Endometrial microvascular endothelial cells (primary cell): ENCODE measurements around the gene ARHGEF7. TPM values are rescaled to one million over a fixed set of nuclear protein-coding genes. Genes with fewer than 3 reads are reported as not detected.

Source experiments
- in situ Hi-C: cut with HindIII; loops from 2 replicates; pipeline ENCODE4 v1.10.0; 2017; ENCODE audit warnings: low sequenced_read_pairs, low pct_unique_long_range_greater_than_20kb; ENCODE audit errors: inconsistent ontology term
- total RNA-seq: library from RNA; depleted of rRNA; stranded (reverse); fragments of >200 nt; gene quantifications from one replicate; pipeline ENCODE4 v1.2.3, GENCODE V29; 2015; ENCODE audit errors: inconsistent ontology term

ARHGEF7 gene
- total RNA-seq, 1 donor from 2014 or later, result 65.7 TPM

DNA sequence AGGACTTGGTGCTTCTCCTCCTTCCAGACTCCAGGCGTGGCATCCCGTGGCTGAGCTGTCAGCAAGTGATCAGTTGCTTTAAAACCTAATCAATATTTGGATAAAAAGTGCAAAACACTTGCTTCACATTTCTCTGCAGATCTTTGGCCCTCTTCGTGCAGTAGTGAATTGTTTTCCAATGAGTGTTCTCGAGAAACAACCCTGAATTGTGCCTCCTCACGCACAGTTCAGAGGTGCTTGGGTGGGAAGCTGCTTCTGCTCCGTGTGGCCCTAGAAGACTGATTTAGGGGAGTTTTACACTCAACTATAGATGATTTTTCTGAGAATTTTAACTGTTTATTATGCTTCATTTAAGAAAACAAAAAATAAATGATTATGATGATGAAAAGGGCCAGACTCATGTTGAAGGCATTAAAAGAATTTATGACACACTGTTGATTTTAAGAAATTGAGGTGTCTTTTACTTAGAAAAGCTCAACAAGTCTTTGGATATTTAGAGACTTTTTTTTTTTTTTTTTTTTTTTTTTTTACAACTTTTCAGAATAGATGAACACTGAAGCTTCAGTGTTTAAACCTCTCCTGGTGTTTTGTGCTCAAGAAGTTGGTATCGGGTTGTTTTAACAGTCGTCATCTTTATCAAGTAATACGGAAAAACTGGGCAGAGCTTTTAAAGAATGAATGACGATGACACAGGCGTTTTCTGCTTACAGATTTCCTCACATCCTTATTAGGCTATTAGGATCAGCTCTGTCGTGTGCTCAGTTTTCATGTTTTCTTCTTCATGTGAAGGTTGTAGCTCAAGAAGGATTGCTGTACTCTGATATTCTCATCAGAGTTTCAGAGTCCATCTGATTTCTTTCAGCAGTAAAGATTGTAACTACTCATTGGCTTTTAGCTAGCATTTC is 165.8 kb downstream of the ARHGEF7 start:
- in situ Hi-C loops, result no loop called here

DNA sequence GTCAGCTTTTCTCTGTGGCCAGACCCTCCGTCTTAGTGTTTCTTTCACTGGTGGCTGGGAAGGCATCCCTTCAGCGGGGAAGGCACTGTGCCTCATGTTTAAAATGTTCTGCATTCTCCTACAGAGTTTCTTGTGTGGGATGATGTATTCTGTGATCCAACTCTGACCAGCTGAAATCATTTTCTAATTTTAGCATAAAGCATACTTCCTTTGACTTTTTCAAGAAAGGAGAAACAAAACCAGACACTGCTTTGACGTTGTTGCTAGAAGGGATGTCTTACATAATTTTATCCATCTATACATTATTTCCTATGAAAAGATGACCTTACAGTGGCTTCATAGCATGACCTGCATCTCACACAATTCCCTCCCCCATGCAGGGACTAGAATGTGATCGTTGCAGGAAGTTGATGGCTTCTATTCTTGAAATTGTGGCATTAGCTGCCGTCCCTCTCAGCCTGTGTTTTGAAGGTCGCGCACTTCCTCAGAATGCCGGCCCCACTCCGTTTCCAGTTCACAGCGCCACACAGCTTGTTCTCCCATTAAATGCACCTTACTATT is 166.7 kb downstream of the ARHGEF7 start:
- in situ Hi-C loops, result no loop called here

DNA sequence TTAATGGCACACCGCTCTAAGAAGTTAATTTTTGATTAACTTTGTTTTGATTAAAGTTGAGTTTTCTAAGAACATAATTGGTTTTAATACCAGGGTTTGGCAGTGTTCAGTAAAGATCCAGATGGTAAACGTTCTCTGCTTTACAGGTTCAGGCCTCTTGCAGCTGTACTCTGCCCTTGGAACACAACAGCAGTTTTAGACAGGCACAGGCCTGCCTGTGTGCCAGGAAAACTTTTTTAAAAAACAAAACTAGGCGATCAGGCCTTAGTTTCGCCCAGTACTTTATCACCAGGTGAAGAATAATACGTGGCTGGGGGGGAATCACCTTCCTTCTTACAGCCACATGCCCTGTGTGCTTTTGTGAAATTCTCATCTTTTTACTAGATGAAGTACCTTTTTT is 167.3 kb downstream of the ARHGEF7 start:
- in situ Hi-C loops, result no loop called here

DNA sequence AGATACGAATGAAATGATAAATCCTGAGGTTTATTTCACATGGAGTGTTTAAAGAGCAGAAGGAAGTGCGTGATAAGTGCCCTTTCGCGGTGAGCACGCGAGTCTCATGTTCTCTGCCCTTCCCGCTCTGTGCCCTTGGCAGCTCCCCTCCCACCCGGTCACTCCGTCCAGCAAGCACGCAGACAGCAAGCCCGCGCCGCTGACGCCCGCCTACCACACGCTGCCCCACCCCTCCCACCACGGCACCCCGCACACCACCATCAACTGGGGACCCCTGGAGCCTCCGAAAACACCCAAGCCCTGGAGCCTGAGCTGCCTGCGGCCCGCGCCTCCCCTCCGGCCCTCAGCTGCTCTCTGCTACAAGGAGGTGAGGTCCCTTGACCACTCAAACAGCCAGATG is 167.9 kb downstream of the ARHGEF7 start:
- in situ Hi-C loops, result no loop called here

DNA sequence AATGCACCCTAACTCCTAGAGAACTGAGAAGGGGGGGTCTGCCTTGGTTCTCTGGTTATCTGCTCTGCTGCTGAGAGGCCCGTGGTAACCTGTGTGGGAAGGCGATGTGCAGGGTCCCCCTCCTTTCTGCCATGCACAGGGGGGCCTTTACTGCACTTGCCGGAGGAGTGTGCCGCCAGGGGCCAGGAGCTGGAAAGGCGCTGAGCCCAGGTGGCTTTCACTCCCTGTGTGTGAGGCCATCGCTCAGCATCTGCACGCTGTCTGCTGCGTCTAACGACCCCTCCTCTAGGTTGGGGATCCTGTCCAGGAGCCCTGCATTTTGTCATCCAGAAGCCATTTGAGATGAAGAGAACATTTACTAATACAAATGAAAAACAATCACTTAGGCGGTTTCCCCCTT is 168.3 kb downstream of the ARHGEF7 start:
- in situ Hi-C loops, result no loop called here

DNA sequence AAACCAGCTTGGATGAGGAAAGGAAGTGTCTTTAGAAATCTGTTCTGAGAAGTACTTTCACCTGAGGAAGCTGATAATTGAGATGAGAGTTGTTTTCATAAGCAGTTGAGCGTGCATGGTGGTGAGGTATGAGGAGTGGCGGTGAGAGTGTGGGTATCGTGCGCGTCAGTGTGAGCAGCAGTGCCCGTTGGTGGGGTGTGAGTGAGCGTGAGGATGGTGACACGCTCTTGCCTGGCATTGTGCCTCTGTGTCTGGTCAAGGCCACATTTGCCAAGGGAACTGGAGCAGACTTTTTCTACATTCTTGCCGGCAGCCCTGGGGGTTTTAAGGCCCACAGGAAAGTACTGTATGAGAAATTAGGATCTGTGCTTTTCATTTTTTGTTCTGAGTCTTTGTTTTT is 168.9 kb downstream of the ARHGEF7 start:
- in situ Hi-C loops, result no loop called here

DNA sequence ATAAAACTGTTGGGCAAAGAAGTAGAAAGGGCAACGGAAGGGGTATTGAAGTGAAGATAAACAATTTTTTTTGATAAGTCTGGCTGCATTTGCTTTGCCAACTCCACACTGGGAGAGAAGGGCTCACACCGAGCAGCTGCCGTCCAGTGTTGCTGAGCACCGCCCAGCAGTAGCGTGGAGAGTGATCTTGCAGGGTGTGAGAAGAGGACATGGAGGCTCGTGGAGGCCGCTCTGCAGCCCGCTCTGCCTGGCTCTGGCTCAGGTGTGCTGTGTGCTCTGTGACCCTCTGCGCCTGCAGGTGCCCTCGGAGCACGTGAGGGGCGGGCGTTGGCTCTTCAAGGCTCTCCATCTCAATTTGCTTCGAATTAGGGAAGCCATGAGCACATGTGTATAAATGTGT is 169.5 kb downstream of the ARHGEF7 start:
- in situ Hi-C loops, result no loop called here

DNA sequence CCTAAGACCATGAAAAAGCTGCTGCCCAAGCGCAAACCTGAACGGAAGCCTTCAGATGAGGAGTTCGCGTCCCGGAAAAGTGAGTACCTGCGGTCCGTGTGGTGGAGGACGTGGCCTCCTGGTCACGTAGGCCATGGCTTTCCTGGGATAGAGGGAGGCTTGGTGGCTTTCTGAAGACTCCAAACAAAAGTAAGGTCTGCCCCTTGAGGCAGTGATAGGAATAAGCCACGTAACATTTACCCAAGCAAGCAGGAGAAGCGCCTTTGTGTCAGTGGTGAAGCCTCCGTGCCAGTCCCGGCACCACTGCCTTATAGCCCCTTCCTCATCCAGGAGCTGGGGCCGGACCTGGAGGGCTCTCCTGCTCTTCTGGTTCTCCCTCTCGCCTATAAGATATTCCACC is 171.1 kb downstream of the ARHGEF7 start:
- in situ Hi-C loops, result no loop called here

DNA sequence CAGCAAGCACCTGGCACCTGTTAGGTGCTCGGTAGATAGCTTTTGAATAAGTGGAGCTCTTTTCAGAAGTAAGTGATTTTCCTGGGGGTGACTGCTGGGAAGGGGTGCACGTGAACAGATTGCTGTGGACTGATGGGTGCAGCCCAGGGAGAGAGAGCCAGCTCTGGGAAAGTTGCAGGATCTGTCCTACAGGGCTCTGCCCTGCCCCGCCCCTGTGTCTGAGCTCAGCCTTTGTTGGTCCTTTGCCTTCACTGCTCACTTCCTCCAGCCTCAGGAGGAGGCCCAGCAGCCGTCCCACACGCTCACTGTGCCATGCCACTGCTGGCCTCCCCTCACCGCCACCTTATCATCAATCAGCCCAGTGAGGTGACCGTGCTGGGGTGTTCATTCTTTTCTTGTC is 171.6 kb downstream of the ARHGEF7 start:
- in situ Hi-C loops, result no loop called here

DNA sequence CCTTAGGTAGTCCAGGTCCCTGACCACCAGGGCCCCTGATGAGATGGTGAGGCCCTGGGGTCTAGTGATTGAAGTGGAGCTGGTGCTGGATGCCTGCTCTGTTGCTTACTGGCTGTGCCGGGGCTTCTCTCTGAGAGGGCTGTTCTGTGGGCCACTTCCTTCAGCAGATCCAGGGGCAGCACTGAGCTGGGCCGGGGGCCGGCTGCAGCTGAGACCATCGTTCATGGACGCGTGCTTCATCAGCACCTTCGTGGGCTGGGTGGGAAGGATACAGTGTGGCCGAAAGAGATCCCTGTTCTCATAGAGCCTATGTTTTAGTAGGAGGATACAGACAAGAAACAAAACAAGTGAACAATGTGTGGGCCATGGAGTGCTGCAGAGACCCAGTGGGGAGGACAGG is 172.1 kb downstream of the ARHGEF7 start:
- in situ Hi-C loops, result no loop called here

DNA sequence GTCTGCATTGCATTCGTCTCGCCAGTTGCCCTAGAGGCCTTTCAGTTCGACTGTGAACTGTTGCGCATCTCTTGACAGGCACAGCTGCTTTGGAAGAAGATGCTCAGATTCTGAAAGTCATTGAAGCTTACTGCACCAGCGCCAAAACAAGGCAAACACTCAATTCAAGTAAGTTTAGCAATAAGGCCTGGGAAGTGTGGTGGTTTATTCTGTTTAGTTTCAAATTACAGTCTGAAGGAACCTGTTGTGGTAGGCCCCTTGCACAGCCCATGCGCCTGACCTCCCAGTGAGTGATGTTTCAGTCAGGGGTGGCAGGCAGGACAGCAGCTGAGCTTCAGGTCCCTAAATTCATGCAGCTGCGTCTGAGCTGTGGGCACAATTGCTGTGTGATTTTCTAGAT is 173.2 kb downstream of the ARHGEF7 start:
- in situ Hi-C loops, result no loop called here

DNA sequence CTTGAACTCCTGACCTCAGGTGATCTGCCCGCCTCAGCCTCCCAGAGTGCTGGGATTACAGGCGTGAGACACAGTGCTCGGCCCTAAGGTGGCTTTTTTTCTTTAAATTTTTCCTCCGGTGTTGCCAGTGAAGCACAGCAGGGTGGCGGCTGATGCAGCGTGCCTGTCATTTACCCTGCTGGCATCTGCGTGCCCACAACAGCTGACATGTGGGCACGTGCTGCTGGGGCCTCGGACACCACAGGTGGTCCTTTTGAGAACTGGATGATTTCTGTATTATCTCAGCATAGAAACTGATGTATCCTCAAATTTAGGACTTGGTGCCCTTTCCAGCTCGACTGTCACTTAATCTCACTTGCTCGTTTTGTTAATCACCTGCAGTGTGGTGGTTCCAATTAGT is 174.1 kb downstream of the ARHGEF7 start:
- in situ Hi-C loops, result no loop called here

DNA sequence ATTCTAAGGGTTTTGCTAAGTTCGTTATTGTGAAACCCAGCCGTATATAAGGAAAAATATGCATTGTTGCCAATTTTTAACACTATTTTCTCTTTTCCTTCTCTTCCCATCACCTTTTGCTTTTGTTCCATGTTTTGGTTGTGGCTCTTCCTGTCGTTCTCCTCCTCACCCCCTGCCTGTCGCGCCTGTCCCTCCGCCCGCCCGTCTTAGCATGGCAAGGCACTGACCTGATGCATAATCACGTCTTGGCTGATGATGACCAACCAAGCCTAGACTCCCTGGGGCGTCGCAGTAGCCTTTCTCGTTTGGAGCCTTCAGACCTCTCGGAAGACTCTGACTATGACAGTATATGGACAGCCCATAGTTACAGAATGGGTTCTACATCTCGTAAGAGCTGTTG is 176.8 kb downstream of the ARHGEF7 start:
- in situ Hi-C loops, result no loop called here

DNA sequence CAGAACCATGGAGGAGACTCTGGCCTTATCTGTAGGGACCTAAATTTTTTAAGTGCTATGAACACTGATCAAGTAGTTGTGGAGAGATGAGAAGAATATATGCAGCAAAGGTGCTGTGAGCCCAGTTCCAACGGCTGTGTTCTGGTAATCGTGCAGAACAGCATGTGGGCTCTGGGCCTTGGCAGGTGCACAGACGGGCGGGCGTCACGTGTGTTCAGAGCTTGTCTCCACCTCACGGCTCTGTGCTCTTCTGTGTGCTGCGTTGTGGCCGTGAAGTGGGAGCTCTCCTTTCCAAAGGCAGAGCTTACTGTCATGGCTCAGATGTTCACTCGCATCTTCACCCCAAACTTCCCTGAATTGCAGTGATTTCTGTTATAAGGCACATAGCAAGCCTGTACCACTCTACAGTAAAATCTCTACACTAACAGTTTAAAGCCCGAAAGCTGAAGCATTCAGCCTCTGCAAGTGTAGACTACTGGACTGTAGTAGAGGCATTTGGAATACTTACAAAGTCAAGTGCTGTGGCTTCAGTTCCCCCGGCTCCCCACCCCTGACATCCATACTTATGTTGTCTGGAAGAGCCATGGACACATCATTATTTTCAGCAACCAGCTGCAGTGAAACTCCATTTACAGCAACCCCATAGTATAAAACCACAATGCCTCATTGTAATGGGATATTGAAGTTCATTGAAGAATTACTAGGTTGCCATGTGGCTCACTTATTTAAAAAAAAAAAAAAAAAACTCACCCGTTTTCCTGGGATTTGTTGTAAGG is 177.8 kb downstream of the ARHGEF7 start:
- in situ Hi-C loops, result no loop called here

DNA sequence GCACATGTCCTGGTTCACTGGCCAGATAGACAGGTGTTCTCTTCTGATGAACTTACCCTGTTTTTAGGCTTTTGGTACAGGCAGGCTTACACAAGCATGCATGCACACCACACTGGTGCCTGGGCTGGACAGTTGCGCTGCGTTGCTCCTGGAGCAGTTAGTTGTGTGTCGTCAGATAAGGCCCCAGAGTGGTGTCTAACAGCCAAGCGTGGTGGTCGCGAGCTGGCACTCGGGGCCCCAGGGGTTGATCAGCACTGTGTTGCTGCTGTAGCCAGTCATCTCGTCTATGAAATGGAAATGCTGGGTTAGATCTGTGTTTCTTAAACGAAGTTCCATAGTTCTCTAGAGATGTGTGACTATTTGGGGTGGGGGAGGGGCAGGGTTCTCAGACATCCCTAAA is 180.8 kb downstream of the ARHGEF7 start:
- in situ Hi-C loops, result no loop called here

DNA sequence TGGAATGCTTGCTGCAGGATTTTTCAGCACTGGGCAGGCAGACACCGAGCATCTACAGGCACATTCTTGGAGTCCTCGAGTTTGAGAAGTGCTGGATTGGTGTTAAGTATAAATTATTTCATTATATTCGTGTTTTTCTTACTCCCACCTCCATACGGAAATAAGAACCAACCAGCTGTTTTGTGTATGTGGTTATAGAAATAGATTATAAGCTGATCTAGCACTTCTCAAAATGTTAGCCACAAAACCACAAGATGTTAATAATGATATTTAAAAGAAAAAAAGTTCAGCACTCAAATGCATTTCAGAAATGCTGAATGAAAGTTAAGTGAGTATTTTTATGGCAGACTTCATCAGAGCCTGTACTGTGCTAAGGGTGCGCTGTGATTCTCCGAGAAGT is 181.3 kb downstream of the ARHGEF7 start:
- in situ Hi-C loops, result no loop called here

DNA sequence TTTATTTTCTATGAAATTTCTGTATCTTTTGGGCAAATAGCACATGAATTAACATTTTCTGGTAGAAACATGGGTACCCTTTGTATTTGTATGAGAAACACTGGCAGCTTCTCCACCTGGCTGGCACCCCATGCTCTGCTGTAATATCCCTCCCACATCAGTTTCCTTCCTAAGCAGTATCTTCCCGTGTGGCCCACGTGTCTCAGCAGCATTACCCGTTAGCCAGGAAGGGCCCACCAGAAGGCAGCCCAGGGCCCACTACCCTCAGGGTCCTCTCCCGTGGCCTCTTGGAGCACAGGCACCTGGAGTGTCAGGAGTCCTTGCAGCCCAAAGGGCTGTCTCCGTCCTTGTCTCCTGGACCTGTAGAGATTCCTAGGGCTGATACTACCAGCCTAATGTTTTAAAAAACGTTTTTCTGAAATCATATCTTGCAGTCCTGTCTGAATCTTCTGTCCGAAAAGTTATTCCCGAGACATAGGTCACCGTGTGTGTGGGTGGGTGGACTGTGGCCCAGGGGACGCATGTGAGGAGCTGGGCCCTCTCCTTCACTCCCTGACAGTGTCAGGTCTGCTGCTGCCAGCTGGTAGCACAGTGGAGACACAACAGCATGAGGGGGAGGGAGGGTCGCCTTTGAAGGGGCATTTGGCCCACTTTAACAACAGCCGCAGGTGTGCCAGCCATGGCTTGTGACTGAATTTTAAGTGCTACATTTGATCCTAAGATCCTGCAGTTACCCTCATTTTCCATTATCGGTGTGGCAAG is 183.3 kb downstream of the ARHGEF7 start:
- in situ Hi-C loops, result no loop called here

DNA sequence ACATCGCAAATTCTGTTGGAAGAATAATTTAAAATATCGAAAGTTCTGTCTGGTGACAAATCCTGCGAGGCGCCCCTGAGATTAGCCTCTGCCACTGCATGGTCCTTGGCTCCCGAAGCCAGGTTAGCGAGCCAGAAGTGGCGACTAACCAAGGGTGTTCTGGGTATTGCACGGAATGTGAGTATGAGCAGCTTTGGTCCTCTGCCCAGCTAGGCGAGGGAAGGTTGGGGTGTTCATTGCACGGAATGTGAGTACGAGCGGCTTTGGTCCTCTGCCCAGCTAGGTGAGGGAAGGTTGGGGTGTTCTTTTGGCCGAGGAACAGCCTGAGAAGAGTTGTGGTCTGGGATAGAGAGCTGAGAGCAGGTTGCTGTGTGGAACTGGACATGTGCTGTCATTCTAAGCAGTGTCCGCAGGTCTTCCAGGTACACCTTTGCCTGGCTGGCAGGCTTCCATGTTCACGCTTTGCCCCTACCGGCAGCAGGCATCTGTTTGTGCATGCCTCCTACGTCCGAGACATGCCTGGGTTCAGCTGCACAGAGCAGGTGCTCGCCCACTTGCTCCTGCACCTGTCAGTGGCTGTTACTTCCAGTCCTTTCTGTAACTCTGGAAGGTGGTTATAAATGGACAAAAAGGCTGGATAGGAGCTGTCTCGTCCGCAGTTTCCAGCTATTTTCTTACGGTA is 187.1 kb downstream of the ARHGEF7 start:
- in situ Hi-C loops, result no loop called here

DNA sequence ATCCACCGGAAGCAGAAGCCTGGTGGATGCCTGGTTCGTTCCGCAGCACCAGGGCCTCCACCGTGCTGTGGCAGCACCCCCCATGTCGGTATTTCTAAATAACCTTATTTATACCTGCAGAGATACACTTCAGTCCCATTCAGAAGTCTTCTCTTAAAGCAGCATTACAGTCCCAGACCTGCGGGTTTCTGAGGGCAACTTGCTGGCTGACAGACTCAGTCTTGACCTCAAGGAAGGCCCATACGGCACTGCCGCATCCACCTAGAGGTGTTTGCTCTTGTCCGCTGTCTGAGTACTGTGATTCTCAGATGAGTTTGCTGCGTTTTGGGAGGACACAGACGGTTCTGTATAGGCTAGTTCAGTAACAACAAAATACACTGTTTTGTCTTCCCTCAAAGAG is 188.4 kb downstream of the ARHGEF7 start:
- in situ Hi-C loops, result no loop called here
